Spleen (tissue), 7 donors: ENCODE results near the gene TANC1.

Experiments
- CTCF ChIP-seq, 11 experiments: fragments of 200-600 bp in 7 of 11; fragments of 450-650 bp in 4 of 11; sonication (generic) in 4 of 11; IDR thresholded peaks in 8 of 11; conservative IDR thresholded peaks in 3 of 11; 1 replicate in 7 of 11; 2 replicates in 4 of 11; pipeline versions ENCODE4 v1.4.0 to v1.8.0; 2016 to 2021; ENCODE audit warnings: antibody characterized with exemption in 11 of 11, inconsistent platforms in 4 of 11, mild to moderate bottlenecking in 1 of 11
- POLR2A ChIP-seq, 3 donors: fragments of 450-650 bp; IDR thresholded peaks; one replicate each; pipeline ENCODE4 v1.5.1; 2017; ENCODE audit warnings: antibody characterized with exemption in 3 of 3, mild to moderate bottlenecking in 1 of 3
- POLR2AphosphoS5 ChIP-seq, 3 donors: sonication (generic); formaldehyde crosslinking; IDR thresholded peaks; one replicate each; pipeline ENCODE4 v1.5.1; 2017; ENCODE audit warnings: antibody characterized with exemption in 3 of 3
- donor health status: DM: no; HTN: no; CAD: no; lungs with moderate emphysema.
- donor health status: DM: no; HTN: no; CAD: no.
- donor health status: DM: no; HTN: no; CAD: no.

GRCh38 chr2:159128191-159128590 lies 159.8 kb downstream of the TANC1 start:
- TF ChIP-seq POLR2AphosphoS5 (IDR thresholded peaks at IDR 0.05) (no peak), CTCF (IDR thresholded peaks at IDR 0.05 in 8 of 11, conservative IDR thresholded peaks at IDR 0.05 in 3 of 11) (no peak), POLR2A (IDR thresholded peaks at IDR 0.05) (no peak)
